Measurements from ENCODE around the gene MARVELD3. TPM values are rescaled to one million over a fixed set of nuclear protein-coding genes. Genes with fewer than 3 reads are reported as not detected.
"Not testable (repeated sequence)": the region's sequence is repeated elsewhere in the genome, so short reads cannot be mapped to it uniquely, and the experiment has no call there.

Gene MARVELD3
- total RNA-seq, 1 experiment from 2014 or later: not detected

DNA sequence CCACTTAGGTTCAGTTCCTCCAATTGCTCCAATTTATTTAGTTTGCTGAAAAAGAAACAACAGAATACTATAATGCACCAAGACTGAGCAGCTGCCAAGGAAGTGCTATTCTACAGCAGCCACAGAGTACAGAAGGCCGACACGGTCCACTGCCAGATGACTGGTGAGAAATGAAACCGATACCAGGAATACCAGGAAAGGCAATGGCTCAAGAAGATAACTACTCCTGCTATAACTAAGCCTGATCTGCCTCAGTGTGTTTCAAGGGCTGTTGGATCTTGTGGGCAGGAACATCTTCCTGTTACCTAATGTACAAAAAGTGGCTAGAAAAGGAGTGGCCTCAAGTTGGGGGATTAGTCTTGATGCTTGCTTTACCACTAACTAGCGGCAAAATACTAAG is 32.8 kb downstream of the MARVELD3 start:
- peak; percentile 51 for DNase-seq (ENCODE audit: low read depth)
- in situ Hi-C loops (cut with HindIII; ENCODE audit: low pct_unique_long_range_greater_than_20kb, low sequenced_read_pairs): no loop called here

DNA sequence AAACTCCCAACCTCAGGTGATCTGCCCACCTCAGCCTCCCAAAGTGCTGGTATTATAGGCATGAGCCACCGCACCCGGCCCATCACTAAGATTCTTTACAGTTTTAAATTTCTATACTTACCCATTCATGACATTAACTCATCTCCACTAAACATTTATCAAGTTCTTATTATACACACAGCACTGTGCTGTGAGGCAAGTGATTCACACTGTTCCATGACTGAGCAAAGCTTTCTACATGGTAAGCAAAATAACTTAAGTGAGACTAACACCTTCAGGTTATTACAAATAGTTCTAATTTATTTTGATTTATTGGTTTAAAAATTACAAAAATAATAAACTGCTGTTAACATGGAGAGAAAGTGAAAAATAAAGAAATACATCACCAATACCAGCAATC is 33.5 kb downstream of the MARVELD3 start:
- in situ Hi-C loops (cut with HindIII; ENCODE audit: low pct_unique_long_range_greater_than_20kb, low sequenced_read_pairs): no loop called here
- no peak for DNase-seq (ENCODE audit: low read depth)

DNA sequence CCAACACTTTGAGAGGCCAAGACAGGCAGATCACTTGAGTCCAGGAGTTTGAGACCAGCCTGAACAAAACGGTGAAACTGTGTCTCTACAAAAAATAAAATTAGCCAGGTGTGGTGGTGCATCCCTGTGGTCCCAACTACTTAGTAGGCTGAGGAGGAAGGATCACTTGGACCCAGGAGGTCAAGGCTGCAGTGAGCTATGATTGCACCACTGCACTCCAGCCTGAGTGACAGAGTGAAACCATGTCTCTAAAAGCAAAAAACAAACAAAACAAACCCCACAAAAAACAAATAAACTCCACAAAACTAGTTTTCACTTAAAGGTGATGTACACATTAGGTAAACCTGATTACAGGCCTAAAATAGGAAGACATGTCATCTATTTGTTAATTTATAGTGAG is 40.3 kb downstream of the MARVELD3 start:
- in situ Hi-C loops (cut with HindIII; ENCODE audit: low pct_unique_long_range_greater_than_20kb, low sequenced_read_pairs): no loop called here

DNA sequence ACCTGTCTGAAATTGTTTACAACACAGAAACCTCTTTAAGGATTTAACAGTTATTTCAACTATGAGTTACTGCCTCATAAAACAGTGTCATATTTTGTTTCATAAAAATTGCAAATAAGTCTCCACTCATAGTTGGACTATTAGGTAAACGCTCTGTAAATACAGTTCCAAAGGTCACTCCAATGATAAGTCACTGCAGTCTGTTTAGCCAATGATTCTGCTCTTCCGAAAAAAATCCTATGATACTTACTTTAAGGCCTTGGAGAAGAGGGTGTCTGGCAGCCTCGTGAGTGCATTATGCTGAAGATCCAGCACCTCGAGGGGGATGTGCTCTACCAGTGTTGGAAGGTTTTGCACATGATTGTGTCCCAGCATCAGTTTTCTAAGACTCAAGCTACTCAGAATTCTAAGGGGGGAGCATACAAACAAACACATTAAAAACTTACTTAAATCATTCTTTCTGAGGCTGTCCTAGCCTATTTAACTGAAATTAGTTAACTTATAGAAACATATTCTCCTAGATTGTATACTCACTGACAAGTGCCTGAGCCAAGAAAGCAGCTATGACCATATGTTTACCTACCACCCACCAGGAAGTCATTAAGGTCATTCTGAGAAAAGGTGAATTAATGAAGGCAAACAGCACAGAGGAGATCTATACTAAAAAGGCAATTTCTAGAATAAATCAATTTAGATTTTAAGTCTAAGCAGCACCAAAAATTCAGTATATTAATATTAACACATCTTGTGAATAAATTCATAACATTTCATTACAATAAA is 41.1 kb downstream of the MARVELD3 start:
- no peak for DNase-seq (ENCODE audit: low read depth)
- in situ Hi-C loops (cut with HindIII; ENCODE audit: low pct_unique_long_range_greater_than_20kb, low sequenced_read_pairs): no loop called here

More for the DNA sequence above, 40.3 kb downstream of the MARVELD3 start:
- no peak for DNase-seq (ENCODE audit: low read depth)

DNA sequence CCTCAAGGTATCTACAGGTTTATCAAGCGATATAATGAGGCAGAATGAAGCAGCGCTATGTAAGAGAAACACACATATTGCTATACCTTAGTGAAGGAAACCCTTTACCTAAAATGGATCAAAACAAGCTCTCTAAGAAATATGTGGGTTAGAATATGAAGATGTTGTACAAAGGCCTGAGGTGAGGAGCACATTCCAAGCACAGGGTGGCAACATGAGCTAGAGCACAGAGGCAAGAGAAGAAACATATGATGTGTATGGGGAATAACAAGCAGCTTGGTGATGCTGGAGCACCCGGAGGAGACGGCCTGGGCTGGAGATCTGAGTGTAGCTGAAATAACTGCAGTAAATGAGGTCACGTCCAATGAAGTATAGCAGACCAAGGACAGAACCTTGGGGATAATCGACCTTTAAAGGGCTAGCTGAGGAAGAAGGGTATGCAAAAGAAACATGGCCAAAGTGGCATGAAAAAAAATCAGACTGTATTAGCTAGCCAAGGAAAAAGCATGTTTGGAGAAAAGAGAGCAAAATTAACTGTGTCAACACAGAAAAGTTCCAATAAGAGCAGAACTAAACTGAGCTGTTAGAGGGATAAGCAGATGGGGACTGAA is 44.0 kb downstream of the MARVELD3 start:
- DNase-seq (ENCODE audit: low read depth): no peak
- in situ Hi-C loops (cut with HindIII; ENCODE audit: low pct_unique_long_range_greater_than_20kb, low sequenced_read_pairs): no loop called here

DNA sequence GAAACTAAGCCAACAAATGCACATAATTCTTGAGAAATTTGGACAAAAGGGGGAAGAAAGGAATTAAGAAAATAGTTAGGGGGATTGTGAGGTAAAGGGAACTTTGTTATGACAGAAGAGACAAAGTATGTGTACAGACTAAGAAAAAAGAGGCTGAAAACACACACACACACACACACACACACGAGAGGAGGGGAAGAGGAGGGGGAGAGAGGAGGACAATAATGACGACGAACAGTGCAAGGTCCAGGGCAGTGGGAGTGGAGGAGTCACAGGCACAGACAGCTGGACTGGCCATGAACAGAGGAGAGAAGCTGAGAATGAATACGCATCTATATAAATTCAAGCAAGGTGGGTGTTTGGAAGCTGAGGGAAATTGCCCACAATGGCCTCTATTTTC is 44.6 kb downstream of the MARVELD3 start:
- DNase-seq (ENCODE audit: low read depth): no peak
- in situ Hi-C loops (cut with HindIII; ENCODE audit: low pct_unique_long_range_greater_than_20kb, low sequenced_read_pairs): no loop called here

DNA sequence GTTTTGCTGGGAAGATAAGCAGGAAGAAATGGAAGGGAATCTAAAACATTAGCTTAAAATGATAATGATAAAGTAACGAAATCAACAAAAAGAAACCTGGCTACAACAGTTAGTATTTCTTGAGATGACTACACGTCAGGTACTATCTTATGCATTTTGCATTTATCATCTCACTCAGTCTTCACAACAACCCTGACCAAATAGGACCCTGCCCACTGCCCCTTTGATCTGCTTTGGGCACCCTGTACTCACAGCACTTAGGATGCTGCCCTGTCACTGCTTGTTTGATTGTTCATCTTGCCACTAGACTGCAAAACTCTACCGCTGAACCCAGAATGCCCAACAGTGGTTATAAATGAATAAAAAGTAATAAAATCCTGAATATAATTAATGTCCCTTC is 45.2 kb downstream of the MARVELD3 start:
- DNase-seq (ENCODE audit: low read depth): no peak
- in situ Hi-C loops (cut with HindIII; ENCODE audit: low pct_unique_long_range_greater_than_20kb, low sequenced_read_pairs): no loop called here

DNA sequence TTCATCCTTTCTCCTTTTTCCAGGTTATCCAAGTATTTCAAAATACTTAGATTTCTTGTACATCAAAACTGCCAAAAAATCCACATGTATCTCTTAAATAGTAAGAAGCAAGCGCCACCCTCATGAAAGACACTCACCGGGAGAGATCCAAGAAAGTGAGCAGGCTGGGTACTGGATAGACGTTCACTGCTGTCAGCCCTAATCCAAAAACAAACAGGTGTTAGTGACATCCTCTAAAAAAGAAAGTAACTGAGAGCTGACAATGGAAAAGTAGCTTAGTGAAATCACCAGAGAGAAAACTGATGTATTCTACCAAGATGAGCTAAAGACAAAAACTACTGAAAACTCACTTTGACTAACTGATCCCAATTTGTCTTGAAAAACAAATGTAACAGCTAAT is 46.1 kb downstream of the MARVELD3 start:
- in situ Hi-C loops (cut with HindIII; ENCODE audit: low pct_unique_long_range_greater_than_20kb, low sequenced_read_pairs): no loop called here
- DNase-seq (ENCODE audit: low read depth): no peak

DNA sequence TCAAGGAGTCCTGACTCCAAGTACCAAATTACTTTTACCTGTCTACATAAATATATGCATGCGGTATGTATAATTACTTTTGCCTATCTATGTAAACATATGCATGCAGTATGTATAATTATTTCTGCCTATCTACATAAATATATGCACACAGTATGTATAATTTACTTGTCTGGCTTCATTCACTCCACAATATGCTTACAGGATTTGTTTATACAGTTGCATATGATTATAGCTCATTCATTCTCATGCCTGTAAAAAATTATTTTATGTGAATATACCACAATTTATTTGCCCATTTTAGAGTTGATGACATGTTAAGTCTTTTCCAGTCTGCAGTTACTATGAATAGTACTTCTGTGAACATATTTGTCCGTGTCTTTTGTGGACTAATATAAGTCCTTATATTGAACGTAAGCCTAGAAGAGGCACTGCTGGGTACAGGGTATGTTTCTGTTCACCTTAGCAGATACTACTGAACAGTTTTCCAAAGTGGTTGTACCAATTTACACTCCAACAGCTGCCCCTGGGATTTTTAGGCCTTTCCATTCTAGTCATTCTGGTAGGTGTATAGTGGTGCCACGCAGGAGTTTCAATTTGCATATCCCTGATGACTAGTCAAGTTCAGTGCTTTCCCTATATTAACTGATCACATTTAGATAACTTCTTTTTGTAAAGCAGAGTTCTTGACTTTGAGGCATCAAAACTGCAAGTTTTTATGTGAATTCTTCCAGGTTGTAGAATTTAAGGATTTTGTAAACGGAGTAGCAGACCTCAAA is 47.0 kb downstream of the MARVELD3 start:
- no peak for DNase-seq (ENCODE audit: low read depth)
- in situ Hi-C loops (cut with HindIII; ENCODE audit: low pct_unique_long_range_greater_than_20kb, low sequenced_read_pairs): no loop called here

DNA sequence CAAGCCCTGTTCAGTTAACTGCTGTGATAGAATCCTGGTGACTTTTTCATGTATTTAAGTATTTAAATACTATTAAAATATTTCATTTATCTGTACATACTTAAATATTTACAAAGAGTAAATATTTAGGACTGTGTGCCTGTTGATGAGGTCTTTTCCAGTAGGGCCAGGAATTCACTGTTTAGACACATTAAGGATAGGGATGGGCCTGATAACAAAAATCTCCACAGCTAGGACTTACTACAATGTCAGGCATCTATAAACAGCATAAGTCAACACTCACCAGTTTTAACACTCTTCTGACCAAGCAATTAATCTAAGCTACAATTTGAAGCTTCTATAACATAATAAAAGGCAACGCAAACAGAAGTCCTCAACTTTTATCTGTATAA is 47.6 kb downstream of the MARVELD3 start:
- DNase-seq (ENCODE audit: low read depth): no peak
- in situ Hi-C loops (cut with HindIII; ENCODE audit: low pct_unique_long_range_greater_than_20kb, low sequenced_read_pairs): no loop called here

DNA sequence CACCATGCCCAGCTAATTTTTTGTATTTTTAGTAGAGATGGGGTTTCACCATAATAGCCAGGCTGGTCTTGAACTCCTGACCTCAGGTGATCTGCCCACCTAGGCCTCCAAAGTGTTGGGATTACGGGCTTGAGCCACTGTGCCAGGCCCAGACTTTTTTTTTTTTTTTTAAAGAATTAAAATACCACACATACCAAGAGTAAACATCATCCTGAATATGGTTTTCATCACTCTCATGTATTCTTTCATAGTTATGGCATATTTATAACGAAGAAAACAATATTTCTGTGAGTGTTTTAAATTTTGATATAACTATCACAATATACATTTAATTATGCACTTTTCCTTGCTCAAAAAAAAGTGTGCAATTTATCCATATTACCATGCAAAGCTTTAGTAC is 48.2 kb downstream of the MARVELD3 start:
- in situ Hi-C loops (cut with HindIII; ENCODE audit: low pct_unique_long_range_greater_than_20kb, low sequenced_read_pairs): no loop called here
- DNase-seq (ENCODE audit: low read depth): no peak

DNA sequence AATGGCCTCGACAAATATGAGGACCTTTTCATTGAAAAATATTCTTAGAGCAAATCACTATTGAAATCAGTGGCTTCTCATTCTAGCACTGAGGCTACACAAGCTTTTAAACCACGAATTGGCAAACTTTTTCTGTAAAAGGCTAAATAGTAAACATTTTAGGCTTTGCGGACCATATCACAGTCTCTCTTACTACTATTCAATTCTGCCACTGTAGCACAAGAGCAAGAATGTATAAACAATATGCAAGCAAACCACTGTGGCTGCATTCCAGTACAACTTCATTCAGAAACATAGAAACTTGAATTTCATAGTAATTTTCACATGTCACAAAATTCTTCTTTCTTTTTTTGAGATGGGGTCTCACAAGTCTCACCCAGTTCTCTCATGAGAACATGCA is 49.4 kb downstream of the MARVELD3 start:
- DNase-seq (ENCODE audit: low read depth): no peak
- in situ Hi-C loops (cut with HindIII; ENCODE audit: low pct_unique_long_range_greater_than_20kb, low sequenced_read_pairs): no loop called here

DNA sequence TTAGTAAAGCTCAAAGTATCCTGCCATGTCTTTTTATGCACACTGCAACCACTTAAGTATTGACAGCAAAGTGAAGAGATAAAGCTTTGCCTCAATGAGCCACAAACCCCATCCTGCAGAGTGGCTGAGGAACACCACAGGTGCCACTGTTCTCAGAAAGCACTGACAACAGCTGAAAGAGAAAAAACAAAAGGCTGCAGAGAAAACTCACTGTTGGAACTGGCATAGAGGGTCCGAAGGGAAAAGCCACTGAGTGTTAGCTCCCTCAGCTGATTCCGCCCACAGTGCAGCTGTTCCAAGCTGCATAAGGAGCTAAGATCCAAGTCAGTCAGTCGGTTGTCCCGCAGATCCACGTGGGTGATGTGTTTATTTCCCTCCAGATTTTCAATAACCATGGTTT is 50.3 kb downstream of the MARVELD3 start:
- DNase-seq (ENCODE audit: low read depth): no peak
- in situ Hi-C loops (cut with HindIII; ENCODE audit: low pct_unique_long_range_greater_than_20kb, low sequenced_read_pairs): no loop called here

DNA sequence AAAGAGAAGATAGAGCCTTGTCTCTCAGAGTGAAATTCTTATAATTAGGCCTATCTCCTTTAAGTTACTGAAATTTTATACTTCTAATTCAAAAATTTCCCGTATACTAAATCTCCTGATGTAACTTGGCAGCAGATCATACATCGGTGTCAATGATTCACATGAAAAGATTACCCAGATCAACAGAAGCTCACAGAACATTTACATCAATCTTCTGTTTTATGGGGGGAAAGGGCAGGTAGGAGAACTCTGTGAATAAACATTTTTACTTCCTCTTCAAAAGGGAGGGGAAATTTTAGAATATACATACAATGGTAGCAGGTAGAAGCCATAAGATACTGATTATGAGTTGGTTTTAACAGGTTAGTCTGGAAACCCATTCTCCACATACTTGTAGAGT is 55.4 kb downstream of the MARVELD3 start:
- in situ Hi-C loops (cut with HindIII; ENCODE audit: low pct_unique_long_range_greater_than_20kb, low sequenced_read_pairs): no loop called here
- peak; percentile 48 for DNase-seq (ENCODE audit: low read depth)

DNA sequence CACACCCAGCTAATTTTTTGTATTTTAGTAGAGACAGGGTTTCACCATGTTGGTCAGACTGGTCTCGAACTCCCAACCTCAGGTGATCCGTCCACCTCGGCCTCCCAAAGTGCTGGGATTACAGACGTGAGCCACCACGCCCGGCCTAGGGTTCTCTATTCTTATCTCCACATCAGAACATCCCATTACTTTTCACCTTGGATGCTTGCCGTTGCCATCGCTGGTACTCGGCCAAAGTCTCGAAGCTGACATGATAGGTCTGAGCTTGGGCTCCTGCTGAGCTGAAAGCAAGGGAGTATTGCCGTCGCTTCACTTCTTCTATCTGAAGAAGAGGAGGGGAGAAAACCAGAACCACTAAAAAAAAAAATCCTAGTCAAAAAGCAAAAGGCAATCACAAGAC is 58.3 kb downstream of the MARVELD3 start:
- DNase-seq (ENCODE audit: low read depth); in situ Hi-C loops (cut with HindIII; ENCODE audit: low pct_unique_long_range_greater_than_20kb, low sequenced_read_pairs): not testable (repeated sequence)

Other genes starting within 250 kb of the MARVELD3 start
- gene TLE7, start 184.1 kb upstream of the MARVELD3 start, total RNA-seq (2014; rRNA removed; shearing (Covaris generic); ENCODE audit: low replicate concordance): not detected in 2 replicates
- 4.8 and 12.2 TPM in 2 replicates for gene ZNF23, start 163.9 kb upstream of the MARVELD3 start, total RNA-seq (2014; rRNA removed; shearing (Covaris generic); ENCODE audit: low replicate concordance)
- 0.98 and 3.0 TPM in 2 replicates for gene ZNF19, start 136.9 kb upstream of the MARVELD3 start, total RNA-seq (2014; rRNA removed; shearing (Covaris generic); ENCODE audit: low replicate concordance)
- gene CHST4, start 99.8 kb upstream of the MARVELD3 start, total RNA-seq (2014; rRNA removed; shearing (Covaris generic); ENCODE audit: low replicate concordance): not detected in 2 replicates
- not detected in 2 replicates for gene TAT, start 49.1 kb upstream of the MARVELD3 start, total RNA-seq (2014; rRNA removed; shearing (Covaris generic); ENCODE audit: low replicate concordance)
- 5.0 and 5.6 TPM in 2 replicates for gene PHLPP2, start 98.5 kb downstream of the MARVELD3 start, total RNA-seq (2014; rRNA removed; shearing (Covaris generic); ENCODE audit: low replicate concordance)
- gene AP1G1, start 182.7 kb downstream of the MARVELD3 start, total RNA-seq (2014; rRNA removed; shearing (Covaris generic); ENCODE audit: low replicate concordance): 25.4 and 35.0 TPM in 2 replicates
- gene ATXN1L, start 219.8 kb downstream of the MARVELD3 start, total RNA-seq (2014; rRNA removed; shearing (Covaris generic); ENCODE audit: low replicate concordance): 5.4 and 6.0 TPM in 2 replicates

Measured in Caki2 (cell line).